HepG2 (cell line): ENCODE measurements around the gene PKP3. TPM values are rescaled to one million over a fixed set of nuclear protein-coding genes. Genes with fewer than 3 reads are reported as not detected.

ENCODE experiments used
- ATAC-seq: fragments of 200-7000 bp; cut with Tn5 transposase; 3 replicates; pipeline ENCODE4 v1.9.1; 2020; ENCODE audit warnings: mild to moderate bottlenecking, moderate library complexity
- BruUV-seq: library from RNA; stranded (reverse); fragments of 400-500 nt; replicated peaks from 2 replicates; lab custom pipeline; 2021; lab: Mats Ljungman, UMichigan
- CTCF ChIA-PET: fragments of 300-600 bp; formaldehyde crosslinking; extraction: SDS; loops from one replicate; lab custom pipeline; 2021; ENCODE audit warnings: low total read pairs, inconsistent platforms, low intra/inter-chr PET ratio; lab: Yijun Ruan, JAX
- POLR2A ChIA-PET: fragments of 350-600 bp; sonication (Branson Sonifier 250); formaldehyde crosslinking; loops from one replicate; lab custom pipeline; 2020; ENCODE audit warnings: antibody characterized with exemption, inconsistent platforms; lab: Yijun Ruan, JAX
- DNase-seq: peaks from one replicate; pipeline ENCODE4 v3.0.0-alpha.2; 2015; ENCODE audit warnings: low spot score
- FAIRE-seq: peaks from 3 replicates; lab custom pipeline; 2011; peaks lifted over from hg19 to GRCh38; lab: Jason Lieb, UNC
- H2AFZ ChIP-seq: one replicate; pipeline ENCODE4 v1.6.1; 2011; ENCODE audit warnings: low read length, inconsistent platforms
- H3K27ac ChIP-seq: fragments of 300-600 bp; 3 replicates; pipeline ENCODE4 v1.8.0; 2011; ENCODE audit warnings: mixed run types, mild to moderate bottlenecking, mixed read lengths, low read length, inconsistent platforms; ENCODE audit not compliant: insufficient read depth; ENCODE audit errors: extremely low read length
- H3K27me3 ChIP-seq, 2 experiments: fragments of 200-600 bp in 1 of 2; 2 replicates in 1 of 2; 3 replicates in 1 of 2; pipeline versions ENCODE4 v1.6.0 to v1.8.0; 2011; ENCODE audit warnings: low read length in 2 of 2, mild to moderate bottlenecking in 2 of 2, moderate library complexity in 2 of 2, inconsistent platforms in 1 of 2; ENCODE audit not compliant: insufficient read depth in 2 of 2, control insufficient read depth in 1 of 2
- H3K36me3 ChIP-seq, 2 experiments: fragments of 200-600 bp in 1 of 2; replicated peaks in 1 of 2; 2 replicates in 1 of 2; 3 replicates in 1 of 2; pipeline versions ENCODE4 v1.5.1 to v1.8.0; 2011; ENCODE audit warnings: low read length in 2 of 2, inconsistent platforms in 1 of 2; ENCODE audit not compliant: insufficient read depth in 2 of 2, control insufficient read depth in 1 of 2
- H3K4me1 ChIP-seq: 2 replicates; pipeline ENCODE4 v1.5.1; 2012; ENCODE audit warnings: low read length, inconsistent platforms; ENCODE audit not compliant: insufficient read depth
- H3K4me2 ChIP-seq: 2 replicates; pipeline ENCODE4 v1.6.0; 2011; ENCODE audit warnings: low read depth, low read length, inconsistent platforms
- H3K4me3 ChIP-seq, 3 experiments: fragments of 200-600 bp in 1 of 3; sonication (generic), shearing (Covaris generic) in 1 of 3; replicated peaks in 1 of 3; 2 replicates each; pipeline ENCODE4 v1.5.1; 2011 to 2016; ENCODE audit warnings: low read length in 3 of 3, inconsistent platforms in 2 of 3, low read depth in 2 of 3, mild to moderate bottlenecking in 2 of 3, control low read depth in 1 of 3, mixed read lengths in 1 of 3; ENCODE audit not compliant: insufficient read depth in 1 of 3
- H3K79me2 ChIP-seq: one replicate; pipeline ENCODE4 v1.6.1; 2011; ENCODE audit warnings: low read length, inconsistent platforms; ENCODE audit not compliant: insufficient read depth
- H3K9ac ChIP-seq: 2 replicates; pipeline ENCODE4 v1.6.0; 2011; ENCODE audit warnings: mild to moderate bottlenecking, low read depth, low read length, inconsistent platforms; ENCODE audit not compliant: insufficient read depth
- H3K9me3 ChIP-seq: 2 replicates; pipeline ENCODE4 v1.5.1; 2012; ENCODE audit warnings: mild to moderate bottlenecking, low read length
- H4K20me1 ChIP-seq: 2 replicates; pipeline ENCODE4 v1.6.0; 2011; ENCODE audit warnings: inconsistent platforms, mild to moderate bottlenecking, low read length, moderate library complexity; ENCODE audit not compliant: insufficient read depth
- ARID2 ChIP-seq: sonication (generic); formaldehyde crosslinking; IDR thresholded peaks from 2 replicates; pipeline ENCODE4 v1.8.1; 2022; ENCODE audit warnings: mild to moderate bottlenecking, missing genetic modification reagents, borderline replicate concordance
- FUBP1 ChIP-seq: sonication (generic); formaldehyde crosslinking; IDR thresholded peaks from 2 replicates; pipeline ENCODE4 v1.5.1; 2020; ENCODE audit warnings: missing genetic modification reagents, mild to moderate bottlenecking, borderline replicate concordance
- GRHL1 ChIP-seq: sonication (generic); formaldehyde crosslinking; conservative IDR thresholded peaks from 2 replicates; pipeline ENCODE4 v1.8.0; 2022; ENCODE audit warnings: missing genetic modification reagents
- NR1H2 ChIP-seq: sonication (generic); formaldehyde crosslinking; IDR thresholded peaks from 2 replicates; pipeline ENCODE4 v1.8.1; 2022; ENCODE audit warnings: low read depth, missing genetic modification reagents, borderline replicate concordance
- PLRG1 ChIP-seq: fragments of 450-650 bp; conservative IDR thresholded peaks from 2 replicates; pipeline ENCODE4 v1.6.1; 2016
- ZNF281 ChIP-seq: sonication (generic); formaldehyde crosslinking; IDR thresholded peaks from 2 replicates; pipeline ENCODE4 v1.4.0; 2020; ENCODE audit warnings: missing genetic modification reagents, borderline replicate concordance
- ZNF788 ChIP-seq: sonication (generic); formaldehyde crosslinking; IDR thresholded peaks from 2 replicates; pipeline ENCODE4 v1.5.0; 2020; ENCODE audit warnings: mild to moderate bottlenecking, missing genetic modification reagents, borderline replicate concordance
- WGBS: methylation state at CpG from one replicate; pipeline ENCODE4 v1.1.6; 2017; ENCODE audit warnings: low lambda C conversion rate; 5-methylcytosine and 5-hydroxymethylcytosine counted together
- in situ Hi-C: cut with HindIII; loops from 2 replicates; pipeline ENCODE4 v1.10.0; 2017; ENCODE audit warnings: low pct_unique_long_range_greater_than_20kb; ENCODE audit not compliant: extremely low pct_ligation_motif_present
- intact Hi-C: fragments of 100-400 bp; cut with micrococcal nuclease; formaldehyde crosslinking; loops from one replicate; pipeline ENCODE4 v1.10.0; 2022; ENCODE audit not compliant: unreplicated experiment
- polyA plus RNA-seq, 8 experiments: library from polyadenylated mRNA; depleted of rRNA in 3 of 8; stranded (reverse) in 7 of 8; unstranded in 1 of 8; fragments of >200 nt; fragmentation: Illumina TruSeq in 4 of 8; extraction: Trizol in 4 of 8; gene quantifications; 2 replicates each; pipeline versions ENCODE4 v1.2.1 to v1.2.3, GENCODE V29; 2011 to 2016; ENCODE audit warnings: low read depth in 4 of 8, missing spikeins in 1 of 8, mixed read lengths in 1 of 8; ENCODE audit not compliant: insufficient read depth in 1 of 8
- total RNA-seq, 5 experiments: library from RNA; depleted of rRNA; stranded (reverse); fragments of >200 nt; fragmentation: Illumina TruSeq; extraction: Trizol; gene quantifications; 2 replicates each; pipeline ENCODE4 v1.2.3, GENCODE V29; 2016; ENCODE audit warnings: low read depth in 1 of 5

PKP3 gene
- total and polyA plus RNA-seq, 2 of the 13 experiments (the other 11 are each of a cell fraction or from before 2014, with no cell fraction given) = 18.0 to 28.7 TPM

GRCh38 chr11:422249-422656, 28.2 kb downstream of the PKP3 start:
- in situ Hi-C loops (no loop called here), intact Hi-C loops (no loop called here)
- H3K36me3 ChIP-seq = no peaks in the 10 kb centered on the region
- H3K79me2 ChIP-seq = no peaks in the 10 kb centered on the region
- no peak overlapping the region for H3K4me2 ChIP-seq
- no peaks in the 10 kb centered on the region for H4K20me1 ChIP-seq
- TF ChIP-seq FUBP1 (CRISPR knock-in tag) = no peak
- no peak for TF ChIP-seq NR1H2
- TF ChIP-seq GRHL1 = no peak
- TF ChIP-seq PLRG1 = no peak
- TF ChIP-seq ARID2 (CRISPR knock-in tag) = no peak
- no peak for TF ChIP-seq ZNF281 (CRISPR knock-in tag)
- no peak for TF ChIP-seq ZNF788 (CRISPR knock-in tag)
- no peak overlapping the region for H3K4me3 ChIP-seq
- CTCF ChIA-PET = no interaction called here
- DNase-seq = no peak
- ATAC-seq = no peak
- POLR2A ChIA-PET = no interaction called here
- H3K4me1 ChIP-seq = no peaks in the 10 kb centered on the region
- no TSS peak for BruUV-seq
- FAIRE-seq = no peak
- H2AFZ ChIP-seq = no peak overlapping the region
- no peak overlapping the region for H3K27ac ChIP-seq
- H3K27me3 ChIP-seq = no peaks in the 10 kb centered on the region
- 86% methylated on average over 10 of the region's 10 CpGs for WGBS
- H3K9me3 ChIP-seq = no peaks in the 10 kb centered on the region
- no peak overlapping the region for H3K9ac ChIP-seq
